Naive thymus-derived CD4-positive, alpha-beta T cell (primary cell): Measurements from ENCODE around the gene SETSIP. TPM values are rescaled to one million over a fixed set of nuclear protein-coding genes. Genes with fewer than 3 reads are reported as not detected.

ENCODE experiments used
- ATAC-seq: fragments of 150-1000 bp; cut with Tn5 transposase; 2 replicates; pipeline ENCODE4 v1.10.0; 2021; ENCODE audit warnings: mild to moderate bottlenecking, moderate library complexity
- CTCF ChIA-PET: fragments of 350-600 bp; sonication (Branson Sonifier 250); formaldehyde crosslinking; loops from one replicate; lab custom pipeline; 2021; ENCODE audit warnings: antibody characterized with exemption; lab: Charles Lee
- POLR2A ChIA-PET: fragments of 350-600 bp; sonication (Branson Sonifier 250); formaldehyde crosslinking; loops from one replicate; lab custom pipeline; 2021; ENCODE audit warnings: antibody characterized with exemption, inconsistent platforms; lab: Charles Lee
- DNase-seq, 9 donors: peaks; one replicate each; pipeline versions ENCODE4 v3.0.0 to v3.0.0-alpha.2; 2020 to 2022; ENCODE audit warnings: mixed read lengths in 1 of 9
- H3K27ac ChIP-seq: one replicate; pipeline ENCODE4 v1.7.0; 2013; ENCODE audit warnings: mild to moderate bottlenecking, low read depth, low read length, moderate library complexity
- H3K27me3 ChIP-seq, 2 donors: one replicate each; pipeline ENCODE4 v1.7.0; 2013; ENCODE audit warnings: low read length in 2 of 2, mild to moderate bottlenecking in 2 of 2, moderate library complexity in 2 of 2; ENCODE audit not compliant: control insufficient read depth in 2 of 2, insufficient read depth in 2 of 2
- H3K36me3 ChIP-seq, 3 experiments: 1 replicate in 2 of 3; 2 replicates in 1 of 3; pipeline ENCODE4 v1.7.0; 2013; ENCODE audit warnings: low read length in 3 of 3, mild to moderate bottlenecking in 3 of 3, moderate library complexity in 1 of 3; ENCODE audit not compliant: insufficient read depth in 3 of 3, control insufficient read depth in 2 of 3
- H3K4me1 ChIP-seq, 2 donors: one replicate each; pipeline ENCODE4 v1.7.0; 2013; ENCODE audit warnings: low read length in 2 of 2, mild to moderate bottlenecking in 2 of 2, moderate library complexity in 1 of 2; ENCODE audit not compliant: control insufficient read depth in 2 of 2, insufficient read depth in 2 of 2
- H3K4me3 ChIP-seq: 2 replicates; pipeline ENCODE4 v1.7.0; 2013; ENCODE audit warnings: mild to moderate bottlenecking, low read length
- H3K9me3 ChIP-seq, 3 experiments: 1 replicate in 2 of 3; 2 replicates in 1 of 3; pipeline ENCODE4 v1.7.0; 2013; ENCODE audit warnings: low read length in 3 of 3; ENCODE audit not compliant: control insufficient read depth in 2 of 3
- H3K27ac Mint-ChIP-seq, 9 donors: one replicate each; pipeline ENCODE4 v1.8.0; 2020 to 2022; ENCODE audit warnings: mixed read lengths in 9 of 9, mild to moderate bottlenecking in 8 of 9, moderate library complexity in 5 of 9, inconsistent platforms in 2 of 9
- H3K27me3 Mint-ChIP-seq, 5 donors: one replicate each; pipeline ENCODE4 v1.8.0; 2021 to 2022; ENCODE audit warnings: mixed read lengths in 5 of 5, mild to moderate bottlenecking in 1 of 5
- H3K36me3 Mint-ChIP-seq, 5 donors: one replicate each; pipeline ENCODE4 v1.8.0; 2020 to 2022; ENCODE audit warnings: mixed read lengths in 5 of 5, mild to moderate bottlenecking in 3 of 5, inconsistent platforms in 1 of 5
- H3K4me1 Mint-ChIP-seq, 7 donors: one replicate each; pipeline ENCODE4 v1.8.0; 2020 to 2022; ENCODE audit warnings: mixed read lengths in 7 of 7, mild to moderate bottlenecking in 3 of 7, inconsistent platforms in 1 of 7
- H3K4me3 Mint-ChIP-seq, 10 donors: one replicate each; pipeline ENCODE4 v1.8.0; 2020 to 2022; ENCODE audit warnings: mild to moderate bottlenecking in 10 of 10, mixed read lengths in 10 of 10, moderate library complexity in 6 of 10, inconsistent platforms in 2 of 10
- H3K9me3 Mint-ChIP-seq, 11 donors: one replicate each; pipeline ENCODE4 v1.8.0; 2020 to 2022; ENCODE audit warnings: mixed read lengths in 11 of 11, mild to moderate bottlenecking in 4 of 11, inconsistent platforms in 1 of 11, moderate library complexity in 1 of 11
- intact Hi-C, 2 donors: fragments of 100-400 bp; cut with micrococcal nuclease; formaldehyde crosslinking; loops; one replicate each; pipeline ENCODE4 v1.15.1; 2023
- polyA plus RNA-seq, 2 donors: library from polyadenylated mRNA; unstranded; fragments of 300-500 nt; fragmentation: Illumina TruSeq; gene quantifications; one replicate each; pipeline ENCODE4 v1.2.3, GENCODE V29; 2021
- total RNA-seq, 6 experiments: library from RNA in 5 of 6; stranded (reverse) in 5 of 6; gene quantifications; 1 replicate in 5 of 6; 2 replicates in 1 of 6; pipeline ENCODE4 v1.2.3 and lab custom pipeline; 2021 to 2026

The SETSIP gene
- total and polyA plus RNA-seq, 7 experiments from 2014 or later, result not detected

- Mint-ChIP-seq H3K27ac (no peak overlapping the region), H3K4me3 (no peak overlapping the region), H3K4me1 (no peaks in the 10 kb centered on the region), H3K36me3 (peaks cover 0 to 3% (median 0%) of the 10 kb centered on the region in 5 donors), H3K27me3 (peaks cover 0 to 9% (median 6%) of the 10 kb centered on the region in 5 donors), H3K9me3 (no peaks in the 10 kb centered on the region)
- no peaks in the 10 kb centered on the region for H3K4me1 ChIP-seq
- ATAC-seq, result no peak
- no peaks in the 10 kb centered on the region for H3K36me3 ChIP-seq
- H3K9me3 ChIP-seq, result no peaks in the 10 kb centered on the region
- CTCF ChIA-PET, result no interaction called here
- intact Hi-C loops, result no loop called here
- DNase-seq, result no peak
- no peaks in the 10 kb centered on the region for H3K27me3 ChIP-seq
- POLR2A ChIA-PET, result no interaction called here
- H3K27ac ChIP-seq, result no peak overlapping the region
- no peak overlapping the region for H3K4me3 ChIP-seq
Observed at GRCh38 chr1:92038695-92039346, 36.4 kb downstream of the SETSIP start.

DNA sequence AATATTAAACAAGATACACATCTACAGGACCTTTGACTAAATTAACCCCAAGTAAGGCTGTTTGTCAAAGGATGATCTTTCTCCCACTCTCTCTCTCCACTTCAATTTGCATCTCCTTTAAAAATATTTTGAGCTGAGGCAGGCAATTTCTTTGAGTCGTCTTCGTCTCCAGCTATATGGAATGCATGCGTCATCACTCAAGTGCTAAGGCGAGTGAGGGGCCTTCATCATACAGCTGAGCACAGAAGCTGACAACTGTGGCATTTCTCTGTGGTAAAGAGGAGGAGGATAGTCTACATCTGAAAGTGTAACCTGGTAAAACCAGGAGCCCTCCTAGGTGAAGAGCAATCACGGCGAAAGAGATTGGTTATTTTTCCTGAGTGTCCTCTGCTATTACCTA is 37.8 kb downstream of the SETSIP start:
- no peaks in the 10 kb centered on the region for H3K36me3 ChIP-seq
- Mint-ChIP-seq H3K9me3 (no peaks in the 10 kb centered on the region), H3K36me3 (peaks cover 0 to 3% (median 0%) of the 10 kb centered on the region in 5 donors), H3K27ac (no peak overlapping the region), H3K4me1 (no peaks in the 10 kb centered on the region), H3K27me3 (peaks cover 3 to 10% (median 6%) of the 10 kb centered on the region in 5 donors), H3K4me3 (no peak overlapping the region)
- intact Hi-C loops, result no loop called here
- no peaks in the 10 kb centered on the region for H3K27me3 ChIP-seq
- H3K27ac ChIP-seq, result no peak overlapping the region
- H3K4me1 ChIP-seq, result no peaks in the 10 kb centered on the region
- ChIA-PET CTCF (no interaction called here), POLR2A (no interaction called here)
- DNase-seq, result no peak
- H3K4me3 ChIP-seq, result no peak overlapping the region
- ATAC-seq, result no peak
- H3K9me3 ChIP-seq, result no peaks in the 10 kb centered on the region

DNA sequence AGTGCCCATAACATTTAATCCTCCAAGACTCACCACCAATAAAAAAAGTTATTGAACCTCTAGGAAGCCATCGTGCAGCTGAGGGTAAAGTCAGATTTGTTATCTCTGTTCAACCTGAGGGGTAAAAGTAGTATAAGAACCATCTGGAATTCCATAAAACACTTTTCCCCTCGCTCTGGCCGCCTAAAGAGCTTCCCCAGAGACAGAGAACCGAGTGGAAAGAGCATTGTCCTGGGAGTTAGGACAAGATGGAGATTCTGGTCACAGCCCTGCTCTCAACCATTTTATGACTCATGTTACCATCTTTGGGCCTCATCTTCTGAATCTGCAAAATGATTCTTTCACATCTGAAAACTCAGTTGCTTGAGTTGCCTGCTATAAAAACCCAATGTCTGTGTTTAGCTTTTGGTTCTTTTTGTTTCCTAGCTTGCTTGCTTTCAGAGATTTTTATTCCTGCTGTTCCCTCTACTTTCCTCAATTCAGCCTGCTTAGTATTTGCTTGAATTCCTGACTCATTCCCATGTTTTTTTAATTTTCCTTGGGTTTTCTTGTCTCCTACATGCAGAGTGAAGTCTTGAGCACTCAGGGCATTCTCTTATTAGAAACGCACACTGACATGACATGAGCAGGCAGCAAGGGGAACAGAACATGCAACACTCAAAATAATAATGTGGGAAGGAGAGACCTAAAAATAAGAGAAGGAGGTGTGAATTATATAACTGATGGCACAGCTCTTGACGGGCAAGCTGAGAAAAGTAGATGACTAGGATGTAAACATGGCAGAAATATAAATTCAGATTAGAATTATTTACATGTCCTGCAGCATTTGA is 43.7 kb downstream of the SETSIP start:
- peak overlapping the region in 4 of 10 donors; percentile 70 to 87 (median 84) for H3K4me3 Mint-ChIP-seq
- peaks cover 4 to 7% of the 10 kb centered on the region in 2 donors for H3K4me1 ChIP-seq
- peak overlapping the region in 2 of 9 donors; percentile 2 to 9 for H3K27ac Mint-ChIP-seq

GRCh38 chr1:92030656-92031107 is 44.5 kb downstream of the SETSIP start:
- Histone ChIP-seq H3K9me3 (no peaks in the 10 kb centered on the region), H3K4me1 (peaks cover 4 to 7% of the 10 kb centered on the region in 2 donors), H3K27me3 (peaks cover 0 to 3% of the 10 kb centered on the region in 2 donors), H3K4me3 (peak overlapping the region; percentile 55), H3K27ac (no peak overlapping the region), H3K36me3 (no peaks in the 10 kb centered on the region)
- peaks cover 0 to 6% (median 0%) of the 10 kb centered on the region in 11 donors for H3K9me3 Mint-ChIP-seq
- intact Hi-C loops, result loop anchor here (5.0 kb wide), 2 partner anchors 52 to 148 kb away; partner anchors contain the start of gene BTBD8 (in 1 of the 2)
- H3K27me3 Mint-ChIP-seq, result peaks cover 16 to 40% (median 20%) of the 10 kb centered on the region in 5 donors
- H3K4me3 Mint-ChIP-seq, result peak overlapping the region; percentile 70 to 87 (median 80)
- ATAC-seq (no peak), DNase-seq (peak in 1 of 9 donors; percentile 5)
- H3K4me1 Mint-ChIP-seq, result peaks cover 5 to 24% (median 18%) of the 10 kb centered on the region in 7 donors
- H3K36me3 Mint-ChIP-seq, result peaks cover 0 to 4% (median 0%) of the 10 kb centered on the region in 5 donors
- H3K27ac Mint-ChIP-seq, result peak overlapping the region in 4 of 9 donors; percentile 16 to 63 (median 52)
- POLR2A ChIA-PET, result no interaction called here
- CTCF ChIA-PET, result interaction anchor here (1.0 kb wide), 1 partner anchor 86 kb away, joined by 3 read pairs; no protein-coding TSS in a partner anchor

More for the DNA sequence above, 43.7 kb downstream of the SETSIP start:
- Histone ChIP-seq H3K27me3 (peaks cover 0 to 3% of the 10 kb centered on the region in 2 donors), H3K9me3 (no peaks in the 10 kb centered on the region), H3K36me3 (no peaks in the 10 kb centered on the region), H3K27ac (no peak overlapping the region), H3K4me3 (no peak overlapping the region)
- ChIA-PET POLR2A (no interaction called here), CTCF (interaction anchor here (1.0 kb wide), 1 partner anchor 85 kb away, joined by 3 read pairs; no protein-coding TSS in a partner anchor)
- ATAC-seq (no peak), DNase-seq (no peak)
- Mint-ChIP-seq H3K4me1 (peaks cover 5 to 24% (median 18%) of the 10 kb centered on the region in 7 donors), H3K36me3 (peaks cover 0 to 4% (median 0%) of the 10 kb centered on the region in 5 donors), H3K27me3 (peaks cover 17 to 44% (median 27%) of the 10 kb centered on the region in 5 donors), H3K9me3 (peaks cover 0 to 6% (median 0%) of the 10 kb centered on the region in 11 donors)
- intact Hi-C loops, result loop anchor here (5.0 kb wide), 2 partner anchors 51 to 149 kb away; partner anchors contain the start of gene BTBD8 (in 1 of the 2)

DNA sequence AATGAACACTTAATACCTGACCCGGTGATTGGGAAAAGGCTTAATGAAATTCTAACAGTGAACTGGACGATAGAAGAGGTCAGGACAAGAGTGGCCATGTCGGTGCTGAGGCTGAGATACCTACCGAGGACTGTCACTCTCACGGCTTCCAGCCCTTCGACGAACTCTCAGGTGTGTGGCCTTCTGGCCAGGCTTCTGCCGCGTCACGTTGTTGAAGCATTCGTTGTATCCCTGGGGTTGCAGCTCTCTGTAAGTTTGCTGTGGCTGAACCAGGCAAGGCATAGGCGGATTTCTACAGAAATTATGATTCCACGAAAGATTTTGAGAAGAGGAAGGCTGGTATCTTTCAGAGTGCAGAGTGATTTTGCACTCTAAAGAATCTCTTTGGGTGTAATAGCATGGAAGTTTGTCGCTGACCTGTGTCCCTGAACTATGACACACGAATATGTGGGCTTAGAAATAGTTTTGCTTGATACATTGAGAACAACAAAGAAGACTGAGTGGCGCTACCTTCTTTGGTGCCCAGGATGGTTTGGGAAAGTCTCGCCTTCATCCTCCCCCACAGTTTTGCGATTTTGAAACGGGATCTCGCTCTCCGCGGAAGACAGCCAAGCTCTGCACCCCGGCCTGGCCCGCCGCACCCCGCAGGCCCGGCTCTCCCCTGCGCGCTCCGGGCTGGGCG is 45.8 kb downstream of the SETSIP start:
- Histone ChIP-seq H3K4me1 (peaks cover 4 to 7% of the 10 kb centered on the region in 2 donors), H3K4me3 (peak overlapping the region; percentile 1), H3K27ac (no peak overlapping the region), H3K9me3 (no peaks in the 10 kb centered on the region), H3K36me3 (no peaks in the 10 kb centered on the region), H3K27me3 (peaks cover 0 to 3% of the 10 kb centered on the region in 2 donors)
- Mint-ChIP-seq H3K4me3 (peak overlapping the region; percentile 75 to 87 (median 84)), H3K27ac (peak overlapping the region in 3 of 9 donors; percentile 15 to 70 (median 62)), H3K4me1 (peaks cover 5 to 24% (median 18%) of the 10 kb centered on the region in 7 donors), H3K36me3 (peaks cover 0 to 4% (median under 1%) of the 10 kb centered on the region in 5 donors), H3K9me3 (peaks cover 0 to 6% (median 0%) of the 10 kb centered on the region in 11 donors), H3K27me3 (peaks cover 16 to 44% (median 23%) of the 10 kb centered on the region in 5 donors)
- POLR2A ChIA-PET, result interaction anchor here (0.6 kb wide), 1 partner anchor 201 kb away, joined by 3 read pairs; no protein-coding TSS in a partner anchor
- DNase-seq (no peak), ATAC-seq (no peak)
- CTCF ChIA-PET, result no interaction called here
- intact Hi-C loops, result no loop called here

- no peak overlapping the region for H3K27ac Mint-ChIP-seq
- no peak overlapping the region for H3K4me3 ChIP-seq
- ATAC-seq (no peak), DNase-seq (no peak)
- H3K27me3 Mint-ChIP-seq, result peaks cover 24 to 49% (median 28%) of the 10 kb centered on the region in 5 donors
- intact Hi-C loops, result no loop called here
- H3K4me3 Mint-ChIP-seq, result no peak overlapping the region
- H3K36me3 Mint-ChIP-seq, result peaks cover 0 to 6% (median 2%) of the 10 kb centered on the region in 5 donors
- ChIA-PET CTCF (no interaction called here), POLR2A (no interaction called here)
- H3K27me3 ChIP-seq, result peaks cover 0 to 6% of the 10 kb centered on the region in 2 donors
- no peaks in the 10 kb centered on the region for H3K36me3 ChIP-seq
- H3K4me1 ChIP-seq, result peaks cover 4 to 7% of the 10 kb centered on the region in 2 donors
- peaks cover 5 to 24% (median 16%) of the 10 kb centered on the region in 7 donors for H3K4me1 Mint-ChIP-seq
- no peak overlapping the region for H3K27ac ChIP-seq
- peaks cover 0 to 10% (median 2%) of the 10 kb centered on the region in 11 donors for H3K9me3 Mint-ChIP-seq
- H3K9me3 ChIP-seq, result no peaks in the 10 kb centered on the region
Observed at GRCh38 chr1:92026806-92027205, 48.4 kb downstream of the SETSIP start.
